Subcutaneous adipose tissue (tissue), 4 donors: ENCODE data around the gene B4GAT1. TPM values are rescaled to one million over a fixed set of nuclear protein-coding genes. Genes with fewer than 3 reads are reported as not detected.

ENCODE experiments used
- total RNA-seq, 4 donors: library from RNA; depleted of rRNA; stranded (reverse); fragments of >200 nt; gene quantifications; one replicate each; pipeline ENCODE4 v1.1.0, GENCODE V29; 2016
- TF ChIP-seq, protein P1 (sequence below): fragments of 450-650 bp; IDR thresholded peaks from one replicate; pipeline ENCODE4 v1.5.1; 2016; ENCODE audit warnings: low read depth, mild to moderate bottlenecking, control low read depth, antibody characterized with exemption, moderate library complexity

B4GAT1 gene
- total RNA-seq, 4 donors from 2014 or later: 11.7 to 31.7 (median 18.7) TPM

- TF ChIP-seq, protein P1, sequence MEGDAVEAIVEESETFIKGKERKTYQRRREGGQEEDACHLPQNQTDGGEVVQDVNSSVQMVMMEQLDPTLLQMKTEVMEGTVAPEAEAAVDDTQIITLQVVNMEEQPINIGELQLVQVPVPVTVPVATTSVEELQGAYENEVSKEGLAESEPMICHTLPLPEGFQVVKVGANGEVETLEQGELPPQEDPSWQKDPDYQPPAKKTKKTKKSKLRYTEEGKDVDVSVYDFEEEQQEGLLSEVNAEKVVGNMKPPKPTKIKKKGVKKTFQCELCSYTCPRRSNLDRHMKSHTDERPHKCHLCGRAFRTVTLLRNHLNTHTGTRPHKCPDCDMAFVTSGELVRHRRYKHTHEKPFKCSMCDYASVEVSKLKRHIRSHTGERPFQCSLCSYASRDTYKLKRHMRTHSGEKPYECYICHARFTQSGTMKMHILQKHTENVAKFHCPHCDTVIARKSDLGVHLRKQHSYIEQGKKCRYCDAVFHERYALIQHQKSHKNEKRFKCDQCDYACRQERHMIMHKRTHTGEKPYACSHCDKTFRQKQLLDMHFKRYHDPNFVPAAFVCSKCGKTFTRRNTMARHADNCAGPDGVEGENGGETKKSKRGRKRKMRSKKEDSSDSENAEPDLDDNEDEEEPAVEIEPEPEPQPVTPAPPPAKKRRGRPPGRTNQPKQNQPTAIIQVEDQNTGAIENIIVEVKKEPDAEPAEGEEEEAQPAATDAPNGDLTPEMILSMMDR: no peak
These were observed 15.7 kb downstream of the B4GAT1 start for GRCh38 chr11:66331542-66332370.

- TF ChIP-seq, protein P1: no peak
These were observed 16.5 kb downstream of the B4GAT1 start for GRCh38 chr11:66330931-66331330.

DNA sequence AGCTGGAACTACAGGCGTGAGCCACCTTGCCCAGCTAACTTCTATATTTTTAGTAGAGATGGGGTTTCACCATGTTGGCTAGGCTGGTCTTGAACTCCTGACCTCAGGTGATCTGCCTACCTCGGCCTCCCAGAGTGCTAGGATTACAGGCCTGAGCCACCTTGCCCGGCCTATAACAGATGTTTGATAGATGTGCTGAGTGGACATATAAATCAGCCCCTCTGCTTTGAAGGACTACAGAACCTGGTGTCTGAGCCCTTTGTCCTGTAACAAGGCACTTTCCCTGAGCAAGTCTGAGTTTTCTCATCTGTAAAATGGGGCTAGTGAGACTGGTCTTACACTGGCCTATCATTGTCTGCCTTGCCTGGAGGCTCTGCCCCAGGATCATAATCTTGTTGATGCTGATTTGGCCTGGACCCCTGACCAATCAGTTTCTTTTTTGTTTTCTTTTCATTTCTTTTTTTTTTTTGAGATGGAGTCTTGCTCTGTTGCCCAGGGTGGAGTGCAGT lies 18.2 kb downstream of the B4GAT1 start:
- TF ChIP-seq, protein P1: no peak

DNA sequence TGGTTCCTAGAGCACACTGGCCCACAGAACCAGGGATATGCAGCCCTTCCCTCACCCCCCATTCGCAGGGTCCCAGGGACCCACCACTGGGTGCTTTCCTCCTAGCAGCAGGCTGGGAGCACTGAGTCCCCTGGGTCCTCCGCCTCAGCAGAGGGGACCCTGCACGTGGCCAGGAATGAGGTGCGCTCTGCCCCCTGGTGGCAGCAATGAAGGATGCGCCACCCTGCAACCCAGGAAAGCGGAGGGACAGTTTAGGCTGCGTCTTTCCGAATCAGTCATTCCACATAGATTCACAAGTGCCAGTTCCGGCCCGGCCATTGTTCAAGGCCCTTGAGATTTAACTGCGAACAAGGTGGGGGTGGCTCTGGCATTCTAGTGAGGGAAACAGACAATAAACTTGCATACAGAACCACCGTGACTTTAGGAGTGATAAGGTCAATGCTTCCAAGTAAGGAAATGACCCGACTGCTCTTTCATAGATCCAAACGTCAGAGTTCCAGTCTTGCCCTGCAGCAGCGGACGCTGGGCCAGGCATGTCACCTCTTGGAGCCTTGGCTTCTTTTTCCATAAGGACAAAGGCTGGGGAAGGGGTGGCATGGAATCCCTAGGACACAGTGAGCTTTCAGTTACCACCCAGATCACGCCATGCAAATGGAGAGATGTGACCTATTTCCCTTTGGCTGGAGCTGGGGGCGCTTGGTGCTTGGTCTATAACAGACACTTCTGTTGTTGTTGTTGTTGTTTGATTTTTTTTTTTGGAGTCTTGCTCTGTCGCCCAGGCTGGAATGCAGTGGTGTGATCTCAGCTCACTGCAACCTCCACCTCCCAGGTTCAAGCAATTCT lies 18.9 kb downstream of the B4GAT1 start:
- TF ChIP-seq, protein P1: no peak

- TF ChIP-seq, protein P1: no peak
These were observed 19.5 kb downstream of the B4GAT1 start for GRCh38 chr11:66328031-66328301.

- TF ChIP-seq, protein P1: no peak
These were observed 20.0 kb downstream of the B4GAT1 start for GRCh38 chr11:66327171-66328030.
